SK-N-SH (cell line): Measurements from ENCODE around the gene KIAA0040.

Experiments used
- ELF1 ChIP-seq: IDR thresholded peaks from 2 replicates; pipeline ENCODE4 v1.4.0; 2012
- EP300 ChIP-seq, 2 experiments: IDR thresholded peaks; 2 replicates each; pipeline versions ENCODE4 v1.4.0 to v1.6.1; 2012; ENCODE audit warnings: borderline replicate concordance in 1 of 2, low read depth in 1 of 2, low read length in 1 of 2
- EZH2phosphoT487 ChIP-seq: fragments of 200-600 bp; sonication (generic); IDR thresholded peaks from 2 replicates; pipeline ENCODE4 v1.6.1; 2017; ENCODE audit warnings: low read depth, mixed run types, mild to moderate bottlenecking, antibody characterized with exemption, moderate library complexity, borderline replicate concordance
- FOXJ3 ChIP-seq: sonication (generic); formaldehyde crosslinking; IDR thresholded peaks from 2 replicates; pipeline ENCODE4 v1.5.1; 2020; ENCODE audit warnings: mild to moderate bottlenecking, missing genetic modification reagents
- JUND ChIP-seq: IDR thresholded peaks from 2 replicates; pipeline ENCODE4 v1.4.0; 2012
- NFIC ChIP-seq: IDR thresholded peaks from 2 replicates; pipeline ENCODE4 v1.4.0; 2012; ENCODE audit warnings: borderline replicate concordance
- NRF1 ChIP-seq: IDR thresholded peaks from 2 replicates; pipeline ENCODE4 v1.6.1; 2012; ENCODE audit warnings: low read depth, mild to moderate bottlenecking, low read length
- POLR2AphosphoS5 ChIP-seq: IDR thresholded peaks from 2 replicates; pipeline ENCODE4 v1.6.1; 2012; ENCODE audit warnings: low read depth, low read length
- RXRA ChIP-seq: IDR thresholded peaks from 2 replicates; pipeline ENCODE4 v1.4.0; 2012; ENCODE audit warnings: low read depth, mild to moderate bottlenecking, borderline replicate concordance
- SMC3 ChIP-seq: IDR thresholded peaks from 2 replicates; pipeline ENCODE4 v1.6.1; 2012; ENCODE audit warnings: low read depth, low read length, improper control_type of control experiment
- TEAD4 ChIP-seq: IDR thresholded peaks from 2 replicates; pipeline ENCODE4 v1.4.0; 2012; ENCODE audit warnings: mild to moderate bottlenecking, borderline replicate concordance; ENCODE audit not compliant: insufficient read depth
- YY1 ChIP-seq: IDR thresholded peaks from 2 replicates; pipeline ENCODE4 v1.4.0; 2012; ENCODE audit warnings: low read depth, mild to moderate bottlenecking
- TF ChIP-seq, protein P1 (sequence below): fragments of 200-600 bp; sonication (generic); IDR thresholded peaks from 2 replicates; pipeline ENCODE4 v1.6.1; 2017; ENCODE audit warnings: antibody characterized with exemption, mild to moderate bottlenecking, moderate library complexity

DNA sequence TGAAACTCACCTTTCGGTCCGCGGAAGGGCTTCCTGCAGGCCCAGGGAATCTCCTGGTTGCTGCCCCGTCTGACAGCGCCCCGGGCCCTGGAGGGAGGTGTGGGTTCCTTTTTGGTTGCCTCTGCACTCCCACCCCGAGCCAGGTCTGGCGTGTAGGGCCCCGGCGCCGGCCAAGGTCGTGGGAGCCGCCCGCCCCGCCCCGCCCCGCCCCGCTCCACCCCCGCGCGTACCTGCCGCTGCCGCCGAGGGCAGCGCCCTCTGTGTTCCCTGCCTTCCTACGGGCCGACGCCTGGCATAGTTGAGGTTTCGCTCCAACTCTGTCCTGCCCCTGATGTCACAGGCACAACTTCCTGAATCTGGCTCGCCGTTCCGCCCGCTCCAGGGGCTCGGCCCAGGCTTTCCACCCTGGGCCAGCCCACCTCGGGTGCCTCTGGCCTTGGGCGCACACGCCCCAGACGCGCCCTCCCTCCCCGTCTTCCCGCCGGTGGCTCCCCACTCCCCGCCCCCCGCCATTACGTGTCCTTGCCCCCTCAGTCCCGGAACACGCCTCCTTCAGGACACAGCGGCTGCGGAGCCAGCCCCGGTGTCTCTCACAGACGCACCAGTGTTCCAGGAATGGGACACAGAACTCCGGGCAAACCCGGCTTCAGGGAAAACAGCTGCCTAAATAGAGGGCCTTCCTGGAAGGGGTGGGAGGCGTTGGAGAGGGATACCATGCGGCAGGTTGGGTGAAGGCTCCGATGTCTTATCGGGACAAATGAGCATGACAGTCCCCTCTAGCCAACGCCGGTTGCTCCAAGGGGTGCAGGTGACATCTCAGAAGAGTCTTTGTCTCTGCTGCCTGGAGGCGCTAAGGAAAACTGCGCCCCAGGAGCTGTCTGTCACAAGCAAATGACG, at the start of gene KIAA0040:
- TF ChIP-seq, protein P1, sequence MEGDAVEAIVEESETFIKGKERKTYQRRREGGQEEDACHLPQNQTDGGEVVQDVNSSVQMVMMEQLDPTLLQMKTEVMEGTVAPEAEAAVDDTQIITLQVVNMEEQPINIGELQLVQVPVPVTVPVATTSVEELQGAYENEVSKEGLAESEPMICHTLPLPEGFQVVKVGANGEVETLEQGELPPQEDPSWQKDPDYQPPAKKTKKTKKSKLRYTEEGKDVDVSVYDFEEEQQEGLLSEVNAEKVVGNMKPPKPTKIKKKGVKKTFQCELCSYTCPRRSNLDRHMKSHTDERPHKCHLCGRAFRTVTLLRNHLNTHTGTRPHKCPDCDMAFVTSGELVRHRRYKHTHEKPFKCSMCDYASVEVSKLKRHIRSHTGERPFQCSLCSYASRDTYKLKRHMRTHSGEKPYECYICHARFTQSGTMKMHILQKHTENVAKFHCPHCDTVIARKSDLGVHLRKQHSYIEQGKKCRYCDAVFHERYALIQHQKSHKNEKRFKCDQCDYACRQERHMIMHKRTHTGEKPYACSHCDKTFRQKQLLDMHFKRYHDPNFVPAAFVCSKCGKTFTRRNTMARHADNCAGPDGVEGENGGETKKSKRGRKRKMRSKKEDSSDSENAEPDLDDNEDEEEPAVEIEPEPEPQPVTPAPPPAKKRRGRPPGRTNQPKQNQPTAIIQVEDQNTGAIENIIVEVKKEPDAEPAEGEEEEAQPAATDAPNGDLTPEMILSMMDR: no peak
- no peak for TF ChIP-seq POLR2AphosphoS5
- TF ChIP-seq YY1: no peak
- TF ChIP-seq EP300 (IDR thresholded peaks at IDR 0.05; ENCODE audit: borderline replicate concordance in 1 of 2, low read depth in 1 of 2, low read length in 1 of 2): no peak
- no peak for TF ChIP-seq TEAD4
- TF ChIP-seq ELF1: no peak
- TF ChIP-seq JUND: no peak
- no peak for TF ChIP-seq NRF1
- TF ChIP-seq RXRA: no peak
- TF ChIP-seq SMC3: no peak
- no peak for TF ChIP-seq FOXJ3 (CRISPR knock-in tag)
- TF ChIP-seq NFIC: no peak
- TF ChIP-seq EZH2phosphoT487: no peak
